ENCODE data around the gene KRT85.

DNA sequence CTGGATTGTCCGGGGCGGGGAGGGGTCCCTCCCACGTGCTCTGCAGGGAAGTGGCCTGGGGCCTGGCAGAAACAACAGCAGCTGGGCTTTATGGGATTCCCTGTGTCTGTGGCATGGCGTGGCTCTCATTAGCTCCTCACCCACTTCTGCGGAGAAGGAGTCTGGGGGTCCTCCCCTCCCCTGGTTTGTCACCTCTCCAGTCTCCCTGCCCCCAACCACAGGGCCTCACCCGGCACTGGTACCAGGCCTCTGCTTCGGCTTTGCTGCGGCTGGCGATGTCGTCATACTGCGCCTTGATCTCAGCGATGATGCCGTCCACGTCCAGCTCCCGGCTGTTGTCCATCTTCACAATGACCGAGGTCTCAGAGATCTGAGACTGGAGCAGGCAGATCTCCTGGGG lies 32.5 kb upstream of the KRT85 start:
- TF ChIP-seq EZH2 (IDR thresholded peaks at IDR 0.05; ENCODE audit: insufficient read depth, low read length) = no peak
- TF ChIP-seq, protein P1, sequence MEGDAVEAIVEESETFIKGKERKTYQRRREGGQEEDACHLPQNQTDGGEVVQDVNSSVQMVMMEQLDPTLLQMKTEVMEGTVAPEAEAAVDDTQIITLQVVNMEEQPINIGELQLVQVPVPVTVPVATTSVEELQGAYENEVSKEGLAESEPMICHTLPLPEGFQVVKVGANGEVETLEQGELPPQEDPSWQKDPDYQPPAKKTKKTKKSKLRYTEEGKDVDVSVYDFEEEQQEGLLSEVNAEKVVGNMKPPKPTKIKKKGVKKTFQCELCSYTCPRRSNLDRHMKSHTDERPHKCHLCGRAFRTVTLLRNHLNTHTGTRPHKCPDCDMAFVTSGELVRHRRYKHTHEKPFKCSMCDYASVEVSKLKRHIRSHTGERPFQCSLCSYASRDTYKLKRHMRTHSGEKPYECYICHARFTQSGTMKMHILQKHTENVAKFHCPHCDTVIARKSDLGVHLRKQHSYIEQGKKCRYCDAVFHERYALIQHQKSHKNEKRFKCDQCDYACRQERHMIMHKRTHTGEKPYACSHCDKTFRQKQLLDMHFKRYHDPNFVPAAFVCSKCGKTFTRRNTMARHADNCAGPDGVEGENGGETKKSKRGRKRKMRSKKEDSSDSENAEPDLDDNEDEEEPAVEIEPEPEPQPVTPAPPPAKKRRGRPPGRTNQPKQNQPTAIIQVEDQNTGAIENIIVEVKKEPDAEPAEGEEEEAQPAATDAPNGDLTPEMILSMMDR (IDR thresholded peaks at IDR 0.05; ENCODE audit: insufficient read depth, low read depth, low read length) = no peak

All from astrocyte (in vitro differentiated cells and primary cell).